OCI-LY3 (cell line): Measurements from ENCODE around the gene FNDC3A.

ENCODE experiments used
- EZH2phosphoT487 ChIP-seq: fragments of 200-600 bp; shearing (Covaris generic); IDR thresholded peaks from 2 replicates; pipeline ENCODE4 v1.6.1; 2018; ENCODE audit warnings: antibody characterized with exemption, mixed run types, low read depth
- TF ChIP-seq, protein P1 (sequence below): fragments of 200-600, 300-600 bp; sonication (generic); IDR thresholded peaks from 2 replicates; pipeline ENCODE4 v1.5.1; 2014; ENCODE audit warnings: antibody characterized with exemption, low read length, low read depth

DNA sequence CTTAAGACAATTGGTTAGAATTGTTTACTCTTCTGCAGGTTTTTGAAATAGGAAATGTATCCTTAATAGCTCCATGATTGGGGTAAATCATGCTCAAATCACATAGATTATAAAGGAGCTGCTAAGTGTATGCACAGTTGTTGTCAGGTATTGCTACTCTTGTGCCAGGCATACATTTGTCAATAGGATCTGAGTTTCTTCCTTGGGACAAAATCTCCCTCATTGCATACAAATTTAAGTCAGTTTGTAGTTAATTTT lies 135.1 kb downstream of the FNDC3A start:
- TF ChIP-seq, protein P1, sequence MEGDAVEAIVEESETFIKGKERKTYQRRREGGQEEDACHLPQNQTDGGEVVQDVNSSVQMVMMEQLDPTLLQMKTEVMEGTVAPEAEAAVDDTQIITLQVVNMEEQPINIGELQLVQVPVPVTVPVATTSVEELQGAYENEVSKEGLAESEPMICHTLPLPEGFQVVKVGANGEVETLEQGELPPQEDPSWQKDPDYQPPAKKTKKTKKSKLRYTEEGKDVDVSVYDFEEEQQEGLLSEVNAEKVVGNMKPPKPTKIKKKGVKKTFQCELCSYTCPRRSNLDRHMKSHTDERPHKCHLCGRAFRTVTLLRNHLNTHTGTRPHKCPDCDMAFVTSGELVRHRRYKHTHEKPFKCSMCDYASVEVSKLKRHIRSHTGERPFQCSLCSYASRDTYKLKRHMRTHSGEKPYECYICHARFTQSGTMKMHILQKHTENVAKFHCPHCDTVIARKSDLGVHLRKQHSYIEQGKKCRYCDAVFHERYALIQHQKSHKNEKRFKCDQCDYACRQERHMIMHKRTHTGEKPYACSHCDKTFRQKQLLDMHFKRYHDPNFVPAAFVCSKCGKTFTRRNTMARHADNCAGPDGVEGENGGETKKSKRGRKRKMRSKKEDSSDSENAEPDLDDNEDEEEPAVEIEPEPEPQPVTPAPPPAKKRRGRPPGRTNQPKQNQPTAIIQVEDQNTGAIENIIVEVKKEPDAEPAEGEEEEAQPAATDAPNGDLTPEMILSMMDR = no peak
- no peak for TF ChIP-seq EZH2phosphoT487
